HG02938 (cell line): Measurements from ENCODE around the gene IRF6.

ENCODE experiments used
- ATAC-seq: cut with Tn5 transposase; IDR thresholded peaks from one replicate; pipeline ENCODE4 v1.9.1; 2021; ENCODE audit warnings: mild to moderate bottlenecking, moderate library complexity; ENCODE audit not compliant: unreplicated experiment

The IRF6 gene

GRCh38 chr1:209805875-209806760 lies at the start of gene IRF6:
Gene IRF6 (minus strand): TSS chr1:209806142. CDS start chr1:209801413, 4,729 bp downstream.
- ATAC-seq, result peak; percentile 88

- no peak for ATAC-seq
Observed at GRCh38 chr1:209855623-209856022, 49.7 kb upstream of the IRF6 start.

- ATAC-seq, result no peak
Observed at GRCh38 chr1:209855006-209855405, 49.1 kb upstream of the IRF6 start.

- no peak for ATAC-seq
Observed at GRCh38 chr1:209854196-209854595, 48.3 kb upstream of the IRF6 start.

- ATAC-seq, result no peak
Observed at GRCh38 chr1:209853676-209854075, 47.7 kb upstream of the IRF6 start.

GRCh38 chr1:209850342-209850979 lies 44.5 kb upstream of the IRF6 start:
- ATAC-seq, result peak; percentile 67

GRCh38 chr1:209849388-209849787 lies 43.4 kb upstream of the IRF6 start:
- ATAC-seq, result no peak

- no peak for ATAC-seq
Observed at GRCh38 chr1:209845408-209845725, 39.4 kb upstream of the IRF6 start.

GRCh38 chr1:209844695-209845407 lies 38.9 kb upstream of the IRF6 start:
- ATAC-seq, result no peak

- no peak for ATAC-seq
Observed at GRCh38 chr1:209840611-209841010, 34.7 kb upstream of the IRF6 start.

- ATAC-seq, result no peak
Observed at GRCh38 chr1:209839875-209840546, 34.1 kb upstream of the IRF6 start.

- no peak for ATAC-seq
Observed at GRCh38 chr1:209838537-209838936, 32.6 kb upstream of the IRF6 start.

GRCh38 chr1:209837671-209838070 lies 31.7 kb upstream of the IRF6 start:
- ATAC-seq, result no peak

GRCh38 chr1:209835782-209836298 lies 29.9 kb upstream of the IRF6 start:
- no peak for ATAC-seq

GRCh38 chr1:209831615-209832014 lies 25.7 kb upstream of the IRF6 start:
- ATAC-seq, result no peak

- no peak for ATAC-seq
Observed at GRCh38 chr1:209830722-209831121, 24.8 kb upstream of the IRF6 start.

GRCh38 chr1:209829716-209830115 lies 23.8 kb upstream of the IRF6 start:
- no peak for ATAC-seq

- peak; percentile 90 for ATAC-seq
Observed at GRCh38 chr1:209827384-209828262, 21.7 kb upstream of the IRF6 start, which contains the start of gene UTP25. Gene UTP25 (plus strand): TSS chr1:209827972. CDS start chr1:209828064, 92 bp downstream.

GRCh38 chr1:209825591-209826434 lies 19.9 kb upstream of the IRF6 start:
- ATAC-seq, result no peak
